Measurements from ENCODE around the gene PNMA8A. TPM values are rescaled to one million over a fixed set of nuclear protein-coding genes. Genes with fewer than 3 reads are reported as not detected.

The PNMA8A gene
- polyA plus RNA-seq, 1 donor (not counting 4 experiments of a cell fraction or from before 2014, with no cell fraction given), result 0.24 TPM

- Histone ChIP-seq H3K9ac (ENCODE audit: control insufficient read depth, extremely low read depth, insufficient read depth, low read length) (no peak within 1 kb of the TSS), H2AFZ (ENCODE audit: control insufficient read depth, low read length) (no peak within 1 kb of the TSS), H3K27ac (ENCODE audit: control insufficient read depth, insufficient read depth, low read length) (no peak within 1 kb of the TSS), H3K36me3 (ENCODE audit: control insufficient read depth in 2 of 2, extremely low read depth in 1 of 2, insufficient read depth in 2 of 2, low read length in 2 of 2) (no peaks in the 10 kb centered on the region), H3K9me3 (ENCODE audit: control insufficient read depth, low read depth, low read length) (no peaks in the 10 kb centered on the region), H3K4me2 (ENCODE audit: control insufficient read depth, extremely low read depth, insufficient read depth, low read depth, low read length) (peak within 1 kb of the TSS; percentile 15), H3K9me1 (ENCODE audit: control insufficient read depth, extremely low read depth, insufficient read depth, low read length) (no peaks in the 10 kb centered on the region), H3K4me3 (ENCODE audit: control insufficient read depth in 2 of 3, extremely low read depth in 1 of 3, insufficient read depth in 2 of 3, low read depth in 1 of 3, low read length in 3 of 3) (no peak within 1 kb of the TSS), H3K4me1 (ENCODE audit: control insufficient read depth, extremely low read depth, insufficient read depth, low read length) (peaks cover 4% of the 10 kb centered on the region), H3K79me2 (ENCODE audit: control insufficient read depth, insufficient read depth, low read length) (no peaks in the 10 kb centered on the region), H4K20me1 (ENCODE audit: control insufficient read depth, extremely low read depth, insufficient read depth, low read length) (no peaks in the 10 kb centered on the region), H3K27me3 (ENCODE audit: control insufficient read depth, extremely low read depth, insufficient read depth, low read length) (peaks cover 23% of the 10 kb centered on the region)
- dilution Hi-C loops (cut with MboI; ENCODE audit: extremely low pct_ligation_motif_present, low sequenced_read_pairs), result no loop called here
- DNase-seq (ENCODE audit: low read depth, low spot score), result no peak
- no peak for FAIRE-seq
- TF ChIP-seq CTCF (optimal IDR thresholded peaks at IDR 0.05 in 1 of 3, IDR thresholded peaks at IDR 0.05 in 1 of 3, conservative IDR thresholded peaks at IDR 0.05 in 1 of 3; ENCODE audit: extremely low read depth in 1 of 3, insufficient read depth in 2 of 3, low read length in 3 of 3), result no peak
- TF ChIP-seq EZH2 (IDR thresholded peaks at IDR 0.05; ENCODE audit: low read length), result no peak
Measured at GRCh38 chr19:46495786-46496099, 24.4 kb upstream of the PNMA8A start, which contains the start of gene PNMA8B. Gene PNMA8B (minus strand): TSS chr19:46495867. CDS start chr19:46495465, 402 bp downstream.

- Histone ChIP-seq H3K4me1 (ENCODE audit: control insufficient read depth, extremely low read depth, insufficient read depth, low read length) (peaks cover 4% of the 10 kb centered on the region), H3K4me3 (ENCODE audit: control insufficient read depth in 2 of 3, extremely low read depth in 1 of 3, insufficient read depth in 2 of 3, low read depth in 1 of 3, low read length in 3 of 3) (no peak overlapping the region), H3K36me3 (ENCODE audit: control insufficient read depth in 2 of 2, extremely low read depth in 1 of 2, insufficient read depth in 2 of 2, low read length in 2 of 2) (no peaks in the 10 kb centered on the region), H3K27ac (ENCODE audit: control insufficient read depth, insufficient read depth, low read length) (no peak overlapping the region), H3K4me2 (ENCODE audit: control insufficient read depth, extremely low read depth, insufficient read depth, low read depth, low read length) (peak overlapping the region; percentile 15), H3K9me1 (ENCODE audit: control insufficient read depth, extremely low read depth, insufficient read depth, low read length) (no peaks in the 10 kb centered on the region), H2AFZ (ENCODE audit: control insufficient read depth, low read length) (no peak overlapping the region), H3K79me2 (ENCODE audit: control insufficient read depth, insufficient read depth, low read length) (no peaks in the 10 kb centered on the region), H3K9me3 (ENCODE audit: control insufficient read depth, low read depth, low read length) (no peaks in the 10 kb centered on the region), H4K20me1 (ENCODE audit: control insufficient read depth, extremely low read depth, insufficient read depth, low read length) (no peaks in the 10 kb centered on the region), H3K9ac (ENCODE audit: control insufficient read depth, extremely low read depth, insufficient read depth, low read length) (no peak overlapping the region), H3K27me3 (ENCODE audit: control insufficient read depth, extremely low read depth, insufficient read depth, low read length) (peaks cover 26% of the 10 kb centered on the region)
- dilution Hi-C loops (cut with MboI; ENCODE audit: extremely low pct_ligation_motif_present, low sequenced_read_pairs), result no loop called here
- TF ChIP-seq CTCF (optimal IDR thresholded peaks at IDR 0.05 in 1 of 3, IDR thresholded peaks at IDR 0.05 in 1 of 3, conservative IDR thresholded peaks at IDR 0.05 in 1 of 3; ENCODE audit: extremely low read depth in 1 of 3, insufficient read depth in 2 of 3, low read length in 3 of 3), result no peak
- TF ChIP-seq EZH2 (IDR thresholded peaks at IDR 0.05; ENCODE audit: low read length), result no peak
- no peak for FAIRE-seq
- DNase-seq (ENCODE audit: low read depth, low spot score), result no peak
Measured at GRCh38 chr19:46494941-46495785, 23.8 kb upstream of the PNMA8A start.

All from keratinocyte (primary cell).